ENCODE data around the gene CBL.

Gene CBL

GRCh38 chr11:119263352-119263940, 57.3 kb downstream of the CBL start:
- no peak for TF ChIP-seq CTCF (IDR thresholded peaks at IDR 0.05; ENCODE audit: extremely low read depth, insufficient read depth, missing control alignments)
- no peak for DNase-seq (ENCODE audit: low spot score)
- in situ Hi-C loops (cut with MboI; ENCODE audit: low pct_unique_long_range_greater_than_20kb, low sequenced_read_pairs, unreplicated experiment): no loop called here

- DNase-seq (ENCODE audit: low spot score): no peak
- no peak for TF ChIP-seq CTCF (IDR thresholded peaks at IDR 0.05; ENCODE audit: extremely low read depth, insufficient read depth, missing control alignments)
- in situ Hi-C loops (cut with MboI; ENCODE audit: low pct_unique_long_range_greater_than_20kb, low sequenced_read_pairs, unreplicated experiment): no loop called here
Measured at GRCh38 chr11:119266063-119266462, 59.9 kb downstream of the CBL start.

- no peak for TF ChIP-seq CTCF (IDR thresholded peaks at IDR 0.05; ENCODE audit: extremely low read depth, insufficient read depth, missing control alignments)
- DNase-seq (ENCODE audit: low spot score): no peak
- in situ Hi-C loops (cut with MboI; ENCODE audit: low pct_unique_long_range_greater_than_20kb, low sequenced_read_pairs, unreplicated experiment): no loop called here
Measured at GRCh38 chr11:119266517-119267255, 60.5 kb downstream of the CBL start.

- DNase-seq (ENCODE audit: low spot score): no peak
- TF ChIP-seq CTCF (IDR thresholded peaks at IDR 0.05; ENCODE audit: extremely low read depth, insufficient read depth, missing control alignments): no peak
- in situ Hi-C loops (cut with MboI; ENCODE audit: low pct_unique_long_range_greater_than_20kb, low sequenced_read_pairs, unreplicated experiment): no loop called here
Measured at GRCh38 chr11:119267645-119268044, 61.5 kb downstream of the CBL start.

GRCh38 chr11:119273721-119274120, 67.6 kb downstream of the CBL start:
- DNase-seq (ENCODE audit: low spot score): no peak
- TF ChIP-seq CTCF (IDR thresholded peaks at IDR 0.05; ENCODE audit: extremely low read depth, insufficient read depth, missing control alignments): no peak
- in situ Hi-C loops (cut with MboI; ENCODE audit: low pct_unique_long_range_greater_than_20kb, low sequenced_read_pairs, unreplicated experiment): no loop called here

- no peak for DNase-seq (ENCODE audit: low spot score)
- in situ Hi-C loops (cut with MboI; ENCODE audit: low pct_unique_long_range_greater_than_20kb, low sequenced_read_pairs, unreplicated experiment): no loop called here
- no peak for TF ChIP-seq CTCF (IDR thresholded peaks at IDR 0.05; ENCODE audit: extremely low read depth, insufficient read depth, missing control alignments)
Measured at GRCh38 chr11:119277660-119278059, 71.5 kb downstream of the CBL start.

Data from GM13977 (cell line).